NCI-H2171 (cell line): ENCODE measurements around the gene KRTAP4-7.
"Not testable (repeated sequence)": the region's sequence is repeated elsewhere in the genome, so short reads cannot be mapped to it uniquely, and the experiment has no call there.

Source experiments
- DNase-seq: peaks from one replicate; lab custom pipeline; 2025; lab: John Stamatoyannopoulos, UW

Gene KRTAP4-7

DNA sequence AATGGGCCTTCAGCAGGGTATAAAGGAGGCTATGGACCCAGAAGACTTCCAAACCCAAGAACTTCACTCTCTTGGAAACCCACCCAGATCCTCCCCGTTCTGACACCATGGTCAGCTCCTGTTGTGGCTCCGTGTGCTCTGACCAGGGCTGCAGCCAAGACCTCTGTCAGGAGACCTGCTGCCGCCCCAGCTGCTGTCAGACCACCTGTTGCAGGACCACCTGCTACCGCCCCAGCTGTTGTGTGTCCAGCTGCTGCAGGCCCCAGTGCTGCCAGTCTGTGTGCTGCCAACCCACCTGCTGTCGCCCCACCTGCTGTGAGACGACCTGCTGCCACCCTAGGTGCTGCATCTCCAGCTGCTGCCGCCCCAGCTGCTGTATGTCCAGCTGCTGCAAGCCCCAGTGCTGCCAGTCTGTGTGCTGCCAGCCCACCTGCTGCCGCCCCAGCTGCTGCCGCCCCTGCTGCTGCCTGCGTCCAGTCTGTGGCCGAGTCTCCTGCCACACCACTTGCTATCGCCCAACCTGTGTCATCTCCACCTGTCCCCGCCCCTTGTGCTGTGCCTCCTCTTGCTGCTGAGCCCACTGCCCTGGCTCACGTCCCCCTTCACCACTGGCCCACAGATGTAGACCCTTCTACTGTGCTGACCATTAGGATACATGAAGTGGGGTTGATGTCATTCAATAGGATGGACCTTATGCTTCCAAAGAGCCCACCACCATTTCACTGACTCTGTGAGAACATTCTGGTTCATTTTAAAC, at the start of gene KRTAP4-7:
Gene KRTAP4-7, plus strand, starts transcription at position 51 of the 757 bp plus-strand sequence. Its CDS starts 57 bp downstream, at position 108.
- not testable (repeated sequence) for DNase-seq

DNA sequence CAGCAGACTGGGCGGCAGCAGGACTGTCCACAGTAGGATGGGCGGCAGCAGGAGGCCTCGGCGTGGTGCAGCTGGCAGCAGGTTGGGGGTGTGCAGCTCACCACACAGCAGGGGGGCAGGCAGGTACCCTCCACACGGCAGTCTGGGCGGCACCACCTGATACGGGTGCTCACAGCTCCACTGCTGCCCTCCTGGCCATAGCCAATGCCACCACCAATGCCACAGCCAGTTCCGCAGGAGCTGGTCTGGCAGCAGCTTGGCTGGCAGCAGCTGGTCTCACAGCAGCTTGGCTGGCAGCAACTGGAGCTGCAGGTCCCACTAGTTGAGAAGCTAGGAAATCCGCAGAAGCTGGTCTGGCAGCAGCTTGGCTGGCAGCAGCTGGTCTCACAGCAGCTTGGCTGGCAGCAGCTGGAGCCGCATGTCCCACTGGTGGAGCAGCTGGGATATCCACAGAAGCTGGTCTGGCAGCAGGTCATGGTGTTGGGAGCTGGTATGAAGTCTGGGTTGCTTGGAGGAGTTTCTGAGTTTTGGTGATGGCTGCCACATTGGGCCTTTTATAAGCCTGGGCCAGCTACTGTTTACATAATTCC, 49.5 kb upstream of the KRTAP4-7 start, which contains the start of gene KRTAP1-3:
Gene KRTAP1-3, minus strand, starts transcription at position 529 of the 590 bp plus-strand sequence. Its CDS starts 53 bp downstream, at position 476.
- DNase-seq, result not testable (repeated sequence)

DNA sequence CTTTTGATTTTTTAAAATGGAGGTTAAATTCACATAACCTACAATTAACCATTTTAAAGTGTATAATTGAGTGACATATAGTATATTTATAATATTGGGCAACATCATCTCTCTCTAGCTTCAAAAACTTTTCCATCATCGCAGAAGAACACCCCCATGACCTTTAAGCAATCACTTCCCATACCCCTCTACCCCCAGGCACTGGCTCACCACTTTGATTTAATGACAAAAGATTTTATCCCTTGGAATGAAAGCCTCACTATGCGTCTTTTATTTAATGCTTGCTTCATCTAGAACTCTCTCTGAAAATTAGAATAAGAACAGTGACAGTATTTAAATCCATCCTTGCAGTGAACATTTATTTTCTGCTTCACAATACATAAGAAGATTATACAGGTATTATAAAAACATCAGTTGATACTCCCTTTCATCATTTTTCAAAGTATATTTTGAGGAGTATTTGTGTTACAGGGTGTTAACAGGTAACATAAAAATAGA, 46.0 kb upstream of the KRTAP4-7 start:
- DNase-seq, result no peak

DNA sequence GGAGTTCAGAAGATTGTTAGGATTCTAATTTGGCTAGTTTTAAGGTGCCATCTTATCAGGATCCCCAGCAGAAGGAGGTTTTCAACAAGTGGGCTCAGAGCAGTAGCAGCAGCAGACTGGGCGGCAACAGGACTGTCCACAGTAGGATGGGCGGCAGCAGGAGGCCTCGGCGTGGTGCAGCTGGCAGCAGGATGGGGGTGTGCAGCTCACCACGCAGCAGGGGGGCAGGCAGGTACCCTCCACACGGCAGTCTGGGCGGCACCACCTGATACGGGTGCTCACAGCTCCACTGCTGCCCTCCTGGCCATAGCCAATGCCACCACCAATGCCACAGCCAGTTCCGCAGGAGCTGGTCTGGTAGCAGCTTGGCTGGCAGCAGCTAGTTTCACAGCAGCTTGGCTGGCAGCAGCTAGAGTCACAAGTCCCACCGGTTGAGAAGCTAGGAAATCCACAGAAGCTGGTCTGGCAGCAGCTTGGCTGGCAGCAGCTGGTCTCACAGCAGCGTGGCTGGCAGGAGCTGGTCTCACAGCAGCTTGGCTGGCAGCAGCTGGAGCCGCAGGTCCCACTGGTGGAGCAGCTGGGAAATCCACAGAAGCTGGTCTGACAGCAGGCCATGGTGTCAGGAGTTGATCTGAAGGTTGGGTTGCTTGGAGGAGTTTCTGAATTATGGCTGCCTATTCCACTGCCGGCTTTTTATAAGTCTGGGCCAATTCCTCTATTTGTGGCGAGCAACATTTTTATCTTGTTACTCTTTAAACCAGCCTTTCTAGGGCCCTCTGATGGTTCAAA, 43.0 kb upstream of the KRTAP4-7 start, which contains the start of gene KRTAP1-1:
Gene KRTAP1-1, minus strand, starts transcription at position 668 of the 789 bp plus-strand sequence. Its CDS starts 53 bp downstream, at position 615.
- not testable (repeated sequence) for DNase-seq

DNA sequence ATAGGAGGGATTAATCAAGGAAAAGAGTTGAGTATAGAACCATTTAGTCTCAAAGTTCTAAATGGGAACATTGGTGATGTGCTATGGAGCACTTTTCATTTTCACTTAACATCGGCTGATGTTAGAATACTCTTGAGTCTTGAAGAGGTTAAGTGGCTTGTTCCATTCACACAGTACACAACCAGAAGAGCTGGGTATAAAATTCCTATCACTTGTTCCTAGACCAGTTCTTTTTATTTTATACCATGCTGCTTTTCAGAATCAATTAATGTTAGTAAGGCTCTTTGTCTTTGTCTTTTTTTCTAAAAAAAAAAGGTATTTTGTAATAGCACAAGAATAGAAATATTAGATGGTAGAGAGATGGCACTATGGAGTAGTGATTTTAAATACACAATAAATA, 41.0 kb upstream of the KRTAP4-7 start:
- no peak for DNase-seq

DNA sequence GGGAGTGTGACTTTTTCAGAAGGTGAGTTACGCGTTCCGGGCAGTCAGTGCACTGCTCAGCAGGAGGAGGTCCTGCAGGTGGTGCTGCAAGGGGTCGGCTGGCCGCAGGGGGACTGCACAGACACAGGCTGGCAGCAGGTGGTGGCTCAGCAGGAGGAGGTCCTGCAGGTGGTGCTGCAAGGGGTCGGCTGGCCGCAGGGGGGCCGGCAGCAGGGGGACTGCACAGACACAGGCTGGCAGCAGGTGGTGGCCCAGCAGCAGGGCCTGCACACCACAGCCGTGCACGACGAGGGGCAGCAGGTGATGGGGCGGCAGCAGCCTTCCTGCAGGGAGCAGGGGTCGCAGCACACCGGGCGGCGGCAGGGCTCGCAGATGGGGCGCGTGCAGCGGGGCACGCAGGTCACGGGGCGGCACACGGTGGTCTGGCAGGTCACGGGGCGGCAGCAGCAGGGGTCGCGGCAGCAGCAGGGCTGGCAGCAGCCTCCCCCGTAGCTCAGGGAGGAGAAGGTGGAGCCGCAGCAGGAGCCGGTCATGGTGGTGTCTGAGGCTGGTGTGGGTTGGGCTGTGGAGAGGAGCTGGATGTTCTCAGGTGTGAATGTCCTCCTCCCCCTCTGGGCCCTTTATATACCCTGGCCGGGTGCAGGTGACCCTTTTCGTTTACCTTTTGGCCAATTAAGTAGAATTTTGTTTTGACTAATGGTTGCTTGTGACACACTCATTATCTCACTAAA, 37.0 kb upstream of the KRTAP4-7 start, which contains the start of gene KRTAP2-1:
Gene KRTAP2-1, minus strand, starts transcription at position 582 of the 731 bp plus-strand sequence. Its CDS starts 49 bp downstream, at position 533.
- DNase-seq, result not testable (repeated sequence)

DNA sequence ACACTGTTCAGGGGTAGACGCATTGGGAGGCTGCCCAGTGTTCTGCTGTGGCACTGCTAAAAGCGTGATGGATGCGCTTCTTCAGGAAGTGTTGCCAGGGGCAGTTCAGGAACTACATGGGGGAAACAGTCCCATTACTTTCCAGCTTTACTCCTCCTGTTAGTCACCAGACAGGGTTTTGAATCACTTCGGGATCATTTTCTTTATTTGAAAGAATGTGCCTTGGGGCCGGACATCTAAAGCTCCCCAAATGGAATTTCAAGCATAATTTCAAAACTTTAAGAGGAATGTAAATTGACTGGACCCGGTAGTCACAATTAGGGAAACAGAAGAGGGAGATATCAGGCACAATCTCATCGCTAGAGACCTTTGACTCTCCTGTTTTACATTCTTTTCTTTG, 35.5 kb upstream of the KRTAP4-7 start:
- DNase-seq, result no peak

DNA sequence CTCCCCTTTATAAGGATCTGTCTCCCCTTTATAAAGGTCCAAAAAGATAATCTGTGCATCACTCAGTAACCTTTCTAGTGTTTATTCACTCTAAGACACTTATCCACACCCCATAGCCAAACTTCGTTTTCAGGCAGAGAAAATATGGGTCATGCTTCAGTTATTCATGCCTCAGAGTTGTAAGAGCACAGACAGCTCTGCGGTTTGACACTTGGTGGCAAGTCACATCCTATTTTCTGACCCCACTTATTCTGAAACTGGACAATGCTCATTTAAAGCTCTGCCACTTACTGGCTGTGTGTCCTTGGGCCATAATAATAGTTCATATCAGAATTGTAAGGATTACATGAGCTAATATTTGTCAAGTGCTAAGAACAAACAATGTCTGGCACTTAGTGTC, 34.8 kb upstream of the KRTAP4-7 start:
- DNase-seq, result no peak

DNA sequence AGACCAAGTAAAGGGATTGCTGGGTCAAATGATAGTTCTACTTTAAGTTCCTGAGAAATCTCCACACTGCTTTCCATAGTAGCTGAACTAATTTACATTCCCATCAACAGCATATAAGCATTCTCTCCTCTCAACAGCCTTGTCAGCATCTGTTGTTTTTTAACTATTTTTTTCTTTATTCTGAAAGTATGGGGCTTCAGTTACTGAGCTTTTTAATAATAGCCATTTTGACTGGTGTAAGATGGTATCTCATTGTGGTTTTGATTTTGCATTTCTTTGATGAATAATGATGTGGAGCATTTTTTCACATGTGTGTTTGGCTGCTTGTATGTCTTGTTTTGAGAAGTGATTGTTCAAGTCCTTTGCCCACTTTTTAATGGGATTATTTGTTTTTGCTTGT, 31.4 kb upstream of the KRTAP4-7 start:
- no peak for DNase-seq

DNA sequence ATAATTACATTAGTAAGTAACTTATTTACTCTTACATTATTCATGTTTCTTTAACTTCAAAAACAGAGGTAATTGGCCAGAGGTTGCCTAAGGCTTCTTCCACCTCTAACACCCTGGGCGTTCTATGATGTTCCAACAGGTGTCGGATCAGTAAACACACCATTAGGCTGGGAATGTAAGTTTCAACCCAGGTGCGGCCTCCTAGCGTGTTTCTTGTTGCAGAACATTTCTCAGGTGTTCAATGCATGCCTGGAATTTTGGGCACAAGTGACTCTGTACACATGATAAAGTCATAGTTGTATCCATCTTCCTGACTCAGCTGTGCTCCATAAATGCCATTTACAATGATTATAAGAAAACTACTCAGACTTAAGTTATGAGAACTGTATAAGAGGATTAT, 29.9 kb upstream of the KRTAP4-7 start:
- DNase-seq, result no peak

DNA sequence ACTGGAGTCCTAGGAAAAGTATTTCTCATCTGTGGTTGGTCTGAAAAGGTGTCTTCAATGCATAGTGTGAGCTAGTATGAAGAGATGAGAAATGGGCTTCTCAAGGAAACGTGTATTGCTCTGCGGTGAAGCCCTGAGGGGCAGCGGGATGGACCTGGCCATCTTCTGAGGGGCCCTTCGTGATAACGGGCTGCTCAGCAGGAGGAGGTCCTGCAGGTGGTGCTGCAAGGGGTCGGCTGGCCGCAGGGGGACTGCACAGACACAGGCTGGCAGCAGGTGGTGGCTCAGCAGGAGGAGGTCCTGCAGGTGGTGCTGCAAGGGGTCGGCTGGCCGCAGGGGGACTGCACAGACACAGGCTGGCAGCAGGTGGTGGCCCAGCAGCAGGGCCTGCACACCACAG, 29.4 kb upstream of the KRTAP4-7 start:
- DNase-seq, result not testable (repeated sequence)

DNA sequence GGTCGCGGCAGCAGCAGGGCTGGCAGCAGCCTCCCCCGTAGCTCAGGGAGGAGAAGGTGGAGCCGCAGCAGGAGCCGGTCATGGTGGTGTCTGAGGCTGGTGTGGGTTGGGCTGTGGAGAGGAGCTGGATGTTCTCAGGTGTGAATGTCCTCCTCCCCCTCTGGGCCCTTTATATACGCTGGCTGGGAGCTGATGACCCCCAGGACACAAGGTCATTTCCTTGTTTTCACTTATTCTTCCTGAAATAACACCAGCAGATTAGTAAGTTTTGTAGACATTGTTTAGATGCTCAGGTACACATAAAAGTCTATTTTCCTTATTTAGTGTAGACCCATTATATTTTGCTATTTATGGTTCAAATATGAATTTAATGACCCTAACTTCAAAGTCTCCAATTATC, 28.8 kb upstream of the KRTAP4-7 start, which contains the start of gene KRTAP2-2:
Gene KRTAP2-2, minus strand, starts transcription at position 101 of the 400 bp plus-strand sequence. Its CDS starts 19 bp downstream, at position 82.
- DNase-seq, result not testable (repeated sequence)

DNA sequence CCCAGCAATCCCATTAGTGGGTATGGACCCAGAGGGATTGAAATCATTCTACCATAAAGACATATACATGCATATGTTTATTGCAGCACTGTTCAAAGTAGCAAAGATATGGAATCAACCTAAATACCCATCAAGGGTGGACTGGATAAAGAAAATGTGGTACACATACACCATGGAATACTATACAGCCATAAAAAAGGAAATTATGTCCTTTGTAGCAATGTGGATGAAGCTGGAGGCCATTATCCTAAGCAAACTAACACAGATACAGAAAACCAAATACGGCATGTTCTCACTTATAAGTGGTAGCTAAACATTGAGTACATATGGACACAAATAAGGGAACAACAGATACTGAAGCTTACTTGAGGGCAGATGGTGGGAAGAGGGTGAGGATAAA, 26.4 kb upstream of the KRTAP4-7 start:
- DNase-seq, result no peak

DNA sequence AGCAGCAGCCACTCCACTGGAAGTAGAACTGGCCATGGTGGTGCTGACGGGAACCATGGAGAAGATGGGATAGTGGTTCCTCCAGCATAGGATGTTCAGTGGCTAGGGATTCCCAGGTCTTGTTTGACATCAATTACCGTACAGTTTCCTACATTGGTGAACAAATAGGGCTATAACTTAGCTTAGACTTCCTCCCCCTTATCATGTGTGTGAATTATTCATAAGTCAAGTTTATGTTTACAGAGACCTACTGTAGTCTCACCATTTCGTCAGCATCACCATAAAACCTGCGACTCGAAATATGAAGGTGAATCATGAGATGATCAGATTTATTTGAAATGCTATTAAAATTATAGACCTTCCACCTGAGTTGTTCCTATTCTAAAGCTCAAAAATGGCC, 25.2 kb upstream of the KRTAP4-7 start:
- DNase-seq, result no peak

DNA sequence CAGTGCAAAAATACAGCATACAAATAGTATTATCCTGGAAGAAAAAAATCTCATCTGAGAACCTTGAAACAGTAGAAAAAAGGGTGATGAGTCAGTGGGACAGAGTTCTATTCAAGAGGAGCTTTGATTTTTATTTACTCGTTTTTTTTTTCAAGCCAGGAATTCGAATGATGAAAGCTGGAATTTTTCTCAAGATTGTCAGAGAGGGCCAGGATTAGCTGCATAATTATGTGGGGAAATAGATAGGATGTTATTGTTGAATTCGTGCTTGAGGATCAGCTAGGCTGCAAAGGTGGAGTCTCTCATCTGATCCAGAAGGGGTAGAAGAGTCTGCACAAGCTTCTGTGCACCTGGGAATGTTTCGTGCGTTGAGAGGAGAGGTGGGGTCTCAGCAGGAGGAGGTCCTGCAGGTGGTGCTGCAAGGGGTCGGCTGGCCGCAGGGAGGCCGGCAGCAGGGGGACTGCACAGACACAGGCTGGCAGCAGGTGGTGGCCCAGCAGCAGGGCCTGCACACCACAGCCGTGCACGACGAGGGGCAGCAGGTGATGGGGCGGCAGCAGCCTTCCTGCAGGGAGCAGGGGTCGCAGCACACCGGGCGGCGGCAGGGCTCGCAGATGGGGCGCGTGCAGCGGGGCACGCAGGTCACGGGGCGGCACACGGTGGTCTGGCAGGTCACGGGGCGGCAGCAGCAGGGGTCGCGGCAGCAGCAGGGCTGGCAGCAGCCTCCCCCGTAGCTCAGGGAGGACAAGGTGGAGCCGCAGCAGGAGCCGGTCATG, 24.5 kb upstream of the KRTAP4-7 start:
- not testable (repeated sequence) for DNase-seq

DNA sequence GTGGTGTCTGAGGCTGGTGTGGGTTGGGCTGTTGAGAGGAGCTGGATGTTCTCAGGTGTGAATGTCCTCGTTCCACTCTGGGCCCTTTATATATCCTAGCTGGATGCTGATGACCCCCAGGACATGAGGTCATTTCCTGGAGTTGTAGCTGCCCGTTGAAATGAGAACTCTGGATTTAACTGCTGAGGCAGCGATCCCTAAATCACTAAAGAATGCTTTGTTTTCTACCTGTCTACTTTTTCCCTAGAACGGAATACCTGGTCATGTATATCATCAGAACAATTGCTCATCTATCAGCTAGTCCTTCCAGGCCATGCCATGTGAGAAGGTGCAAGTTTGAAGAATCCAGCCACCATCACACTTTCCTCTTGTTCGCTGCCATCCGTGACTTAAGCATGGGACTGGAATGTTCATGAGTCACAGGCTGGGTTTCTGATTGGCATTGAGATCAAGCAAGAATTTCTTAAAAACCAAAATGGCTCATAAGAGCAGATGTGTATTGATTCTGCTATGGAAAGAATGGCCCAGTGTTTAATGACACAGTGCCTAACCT, 23.8 kb upstream of the KRTAP4-7 start, which contains the start of gene KRTAP2-3:
Gene KRTAP2-3, minus strand, starts transcription at position 63 of the 553 bp plus-strand sequence. CDS start 64 bp downstream, outside the sequence.
- DNase-seq, result no peak

DNA sequence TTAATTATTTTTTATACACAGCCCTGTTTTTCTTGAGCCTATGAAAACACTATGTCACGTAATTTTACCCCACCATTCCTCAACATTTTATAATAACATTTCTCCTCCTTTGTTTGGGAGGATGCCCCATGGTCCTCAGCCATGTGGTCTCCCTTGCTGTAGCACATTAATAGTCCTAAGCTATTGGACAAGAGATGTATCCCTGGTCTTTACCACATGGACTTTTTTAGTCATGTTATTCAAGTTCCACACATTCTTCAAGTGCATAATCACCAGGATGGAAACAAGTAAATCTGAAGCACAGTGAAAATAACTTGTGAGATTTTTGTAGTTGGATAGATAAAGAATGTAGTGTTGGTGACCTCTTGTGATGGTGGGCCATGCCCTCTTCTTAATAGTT, 22.0 kb upstream of the KRTAP4-7 start:
- DNase-seq, result no peak

DNA sequence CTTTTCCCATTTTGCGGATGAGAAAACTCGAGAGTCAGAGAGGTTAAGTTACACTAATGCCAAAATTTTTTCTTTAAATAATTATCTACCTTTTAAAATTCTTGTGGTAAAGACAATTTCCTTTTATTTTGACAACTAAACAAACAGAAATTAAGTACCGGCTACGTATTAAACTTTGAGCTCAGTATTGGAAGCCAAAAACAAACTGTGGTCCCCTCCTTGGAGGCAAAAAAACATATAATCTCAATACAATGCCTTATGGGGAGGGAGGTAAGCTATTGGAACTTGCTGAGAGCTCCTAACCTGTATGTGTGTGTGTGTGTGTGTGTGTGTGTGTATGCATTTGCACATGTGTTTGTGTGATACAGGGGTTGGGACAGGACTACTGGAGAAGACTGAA, 20.5 kb upstream of the KRTAP4-7 start:
- DNase-seq, result no peak

DNA sequence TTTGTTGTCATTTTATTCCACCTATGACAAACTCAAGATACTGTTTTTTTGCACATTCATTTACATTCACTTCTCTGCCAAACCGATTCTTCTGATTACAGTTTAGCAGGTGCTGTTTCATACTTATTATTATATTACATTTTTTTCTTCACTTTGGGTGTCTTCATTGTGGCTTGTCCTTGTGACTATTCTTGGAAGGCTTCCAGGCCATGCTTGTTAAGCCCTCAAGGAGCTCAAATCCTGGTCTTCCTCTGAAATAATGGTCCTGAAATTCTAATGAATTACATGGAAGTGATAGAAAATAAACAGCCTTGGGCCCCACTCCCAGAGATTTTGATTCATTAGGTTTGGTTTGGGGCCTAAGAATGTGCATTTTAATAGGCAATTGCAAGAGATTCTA, 19.6 kb upstream of the KRTAP4-7 start:
- DNase-seq, result no peak
